Activated CD8-positive, alpha-beta T cell treated with anti-CD3 and anti-CD28 coated beads for 36 hours (primary cell): ENCODE results near the gene SERAC1. TPM values are rescaled to one million over a fixed set of nuclear protein-coding genes. Genes with fewer than 3 reads are reported as not detected.
"Not testable (repeated sequence)": the region's sequence is repeated elsewhere in the genome, so short reads cannot be mapped to it uniquely, and the experiment has no call there.

ENCODE experiments used
- ATAC-seq: fragments of 200-7000 bp; cut with Tn5 transposase; one replicate; pipeline ENCODE4 v1.10.0; 2021; ENCODE audit warnings: mild to moderate bottlenecking, moderate library complexity
- CTCF ChIA-PET: fragments of 350-600 bp; sonication (Branson Sonifier 250); formaldehyde crosslinking; loops from one replicate; lab custom pipeline; 2021; ENCODE audit warnings: antibody characterized with exemption; lab: Charles Lee
- POLR2A ChIA-PET: fragments of 350-600 bp; sonication (Branson Sonifier 250); formaldehyde crosslinking; loops from one replicate; lab custom pipeline; 2021; ENCODE audit warnings: antibody characterized with exemption; lab: Charles Lee
- DNase-seq: peaks from one replicate; pipeline ENCODE4 v3.0.0-alpha.2; 2020
- H3K27ac Mint-ChIP-seq: one replicate; pipeline ENCODE4 v1.8.0; 2021; ENCODE audit warnings: mild to moderate bottlenecking, mixed read lengths
- H3K27me3 Mint-ChIP-seq: one replicate; pipeline ENCODE4 v1.8.0; 2021; ENCODE audit warnings: mixed read lengths
- H3K36me3 Mint-ChIP-seq: one replicate; pipeline ENCODE4 v1.8.0; 2021; ENCODE audit warnings: low read depth, mixed read lengths
- H3K4me1 Mint-ChIP-seq: one replicate; pipeline ENCODE4 v1.8.0; 2021; ENCODE audit warnings: low read depth, mixed read lengths
- H3K4me3 Mint-ChIP-seq: one replicate; pipeline ENCODE4 v1.8.0; 2021; ENCODE audit warnings: mild to moderate bottlenecking, moderate library complexity, mixed read lengths
- H3K9me3 Mint-ChIP-seq: one replicate; pipeline ENCODE4 v1.8.0; 2021; ENCODE audit warnings: mixed read lengths
- intact Hi-C: fragments of 100-400 bp; cut with micrococcal nuclease; formaldehyde crosslinking; loops from one replicate; pipeline ENCODE4 v1.10.0; 2022
- total RNA-seq, 2 experiments: library from RNA; stranded (reverse); gene quantifications; one replicate each; pipeline ENCODE4 v1.2.3, GENCODE V29; 2021
- TF ChIP-seq, protein P1 (sequence below): fragments of 200-600 bp; IDR thresholded peaks from one replicate; pipeline ENCODE4 v1.8.0; 2022; ENCODE audit warnings: antibody characterized with exemption, mild to moderate bottlenecking

The SERAC1 gene
- total RNA-seq, 2 experiments from 2014 or later = 4.2 to 5.4 TPM

DNA sequence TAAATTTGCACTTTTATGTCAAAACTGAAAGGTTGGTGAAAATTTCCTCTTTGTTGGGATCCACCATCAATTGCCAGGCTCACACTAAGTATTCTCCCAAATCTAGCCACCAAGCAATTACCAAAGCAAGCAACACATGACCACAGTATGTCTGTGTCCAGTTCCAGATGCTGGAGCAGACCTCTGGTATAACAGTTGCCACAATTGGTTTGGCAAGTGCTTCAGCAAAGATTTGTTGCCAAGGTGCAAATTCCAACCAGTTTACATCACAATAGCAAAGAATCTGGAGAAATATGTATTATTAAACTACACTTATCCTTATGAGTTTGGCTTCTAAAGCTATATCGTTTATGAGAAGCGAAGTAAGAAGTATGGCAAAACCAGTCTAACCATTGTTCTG lies 6.5 kb upstream of the SERAC1 start:
- TF ChIP-seq, protein P1, sequence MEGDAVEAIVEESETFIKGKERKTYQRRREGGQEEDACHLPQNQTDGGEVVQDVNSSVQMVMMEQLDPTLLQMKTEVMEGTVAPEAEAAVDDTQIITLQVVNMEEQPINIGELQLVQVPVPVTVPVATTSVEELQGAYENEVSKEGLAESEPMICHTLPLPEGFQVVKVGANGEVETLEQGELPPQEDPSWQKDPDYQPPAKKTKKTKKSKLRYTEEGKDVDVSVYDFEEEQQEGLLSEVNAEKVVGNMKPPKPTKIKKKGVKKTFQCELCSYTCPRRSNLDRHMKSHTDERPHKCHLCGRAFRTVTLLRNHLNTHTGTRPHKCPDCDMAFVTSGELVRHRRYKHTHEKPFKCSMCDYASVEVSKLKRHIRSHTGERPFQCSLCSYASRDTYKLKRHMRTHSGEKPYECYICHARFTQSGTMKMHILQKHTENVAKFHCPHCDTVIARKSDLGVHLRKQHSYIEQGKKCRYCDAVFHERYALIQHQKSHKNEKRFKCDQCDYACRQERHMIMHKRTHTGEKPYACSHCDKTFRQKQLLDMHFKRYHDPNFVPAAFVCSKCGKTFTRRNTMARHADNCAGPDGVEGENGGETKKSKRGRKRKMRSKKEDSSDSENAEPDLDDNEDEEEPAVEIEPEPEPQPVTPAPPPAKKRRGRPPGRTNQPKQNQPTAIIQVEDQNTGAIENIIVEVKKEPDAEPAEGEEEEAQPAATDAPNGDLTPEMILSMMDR = no peak
- Mint-ChIP-seq H3K4me3 (no peak overlapping the region), H3K27ac (no peak overlapping the region), H3K36me3 (peaks cover 36% of the 10 kb centered on the region), H3K27me3 (no peaks in the 10 kb centered on the region), H3K4me1 (peaks cover 17% of the 10 kb centered on the region), H3K9me3 (peaks cover 1% of the 10 kb centered on the region)
- no peak for DNase-seq
- ChIA-PET POLR2A (no interaction called here), CTCF (no interaction called here)
- no peak for ATAC-seq
- intact Hi-C loops = no loop called here

DNA sequence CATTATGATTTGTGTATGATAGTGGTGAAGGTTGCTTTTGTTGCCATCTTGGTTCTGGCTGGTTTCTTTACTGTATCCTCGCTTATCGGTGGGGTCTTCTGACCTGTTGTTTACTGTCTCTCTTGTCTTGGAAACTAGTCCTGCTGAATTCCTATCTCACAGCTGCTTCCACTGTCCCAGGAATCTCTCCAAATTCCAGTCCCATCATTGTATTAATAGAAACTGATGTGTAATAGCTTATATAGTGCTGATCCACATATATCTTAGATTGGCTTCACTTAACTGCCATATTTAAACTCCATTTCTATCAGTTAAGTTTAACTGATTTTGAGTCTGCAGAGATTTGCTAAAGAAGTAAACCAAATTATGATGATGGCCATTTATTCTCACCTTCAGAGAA lies 6.0 kb upstream of the SERAC1 start:
- peaks cover 15% of the 10 kb centered on the region for H3K4me1 Mint-ChIP-seq
- ATAC-seq (no peak), DNase-seq (no peak)
- intact Hi-C loops = no loop called here
- H3K36me3 Mint-ChIP-seq = peaks cover 31% of the 10 kb centered on the region
- no peaks in the 10 kb centered on the region for H3K27me3 Mint-ChIP-seq
- no peak overlapping the region for H3K4me3 Mint-ChIP-seq
- CTCF ChIA-PET = no interaction called here
- POLR2A ChIA-PET = no interaction called here
- H3K9me3 Mint-ChIP-seq = peaks cover 1% of the 10 kb centered on the region
- TF ChIP-seq, protein P1 = no peak
- H3K27ac Mint-ChIP-seq = no peak overlapping the region

DNA sequence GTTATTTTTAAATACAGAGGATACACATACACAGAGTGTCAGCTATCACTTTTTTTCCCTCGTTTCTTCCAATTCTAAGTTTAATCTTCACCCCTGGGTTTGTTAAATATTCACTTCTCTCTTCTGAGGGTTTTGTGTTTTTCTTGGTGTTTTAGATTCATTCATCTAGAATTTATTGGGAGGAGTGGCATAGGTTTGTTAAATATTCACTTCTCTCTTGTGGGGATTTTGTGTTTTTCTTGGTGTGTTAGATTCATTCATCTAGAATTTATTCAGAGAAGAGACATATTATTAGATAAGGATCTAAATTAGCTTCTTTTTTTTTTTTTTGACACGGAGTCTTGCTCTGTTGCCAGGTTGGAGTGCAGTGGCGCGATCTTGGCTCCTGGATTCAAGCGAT lies 3.9 kb upstream of the SERAC1 start:
- no peak for ATAC-seq
- TF ChIP-seq, protein P1 = no peak
- Mint-ChIP-seq H3K4me3 (no peak overlapping the region), H3K27me3 (no peaks in the 10 kb centered on the region), H3K9me3 (no peaks in the 10 kb centered on the region), H3K36me3 (peaks cover 16% of the 10 kb centered on the region), H3K27ac (no peak overlapping the region), H3K4me1 (peaks cover 8% of the 10 kb centered on the region)
- intact Hi-C loops = no loop called here
- no peak for DNase-seq
- CTCF ChIA-PET = no interaction called here
- POLR2A ChIA-PET = no interaction called here

DNA sequence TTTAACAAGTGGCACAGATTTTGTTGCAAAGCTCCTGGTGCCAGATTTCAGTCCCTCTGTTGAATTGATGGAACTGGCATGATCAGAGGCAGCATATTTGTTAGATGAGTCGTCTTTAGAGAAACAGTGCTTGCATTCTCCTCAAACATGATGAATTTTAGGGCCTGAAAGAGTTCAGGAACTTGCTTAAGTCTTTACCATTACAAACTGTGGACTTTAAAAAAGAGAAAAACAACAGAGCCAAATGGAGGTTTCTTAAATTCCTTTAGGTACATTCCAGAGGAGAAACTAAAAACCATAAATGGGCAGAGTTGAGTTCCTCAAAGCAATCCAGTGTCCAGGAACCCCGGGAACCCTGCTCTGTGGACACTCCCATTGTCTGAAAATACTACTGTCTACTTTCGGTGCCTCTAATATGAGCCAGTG lies 2.6 kb upstream of the SERAC1 start:
- TF ChIP-seq, protein P1 = no peak
- ChIA-PET CTCF (no interaction called here), POLR2A (no interaction called here)
- DNase-seq (no peak), ATAC-seq (no peak)
- Mint-ChIP-seq H3K4me3 (no peak overlapping the region), H3K36me3 (peaks cover 19% of the 10 kb centered on the region), H3K27ac (no peak overlapping the region), H3K9me3 (no peaks in the 10 kb centered on the region), H3K4me1 (peaks cover 13% of the 10 kb centered on the region), H3K27me3 (no peaks in the 10 kb centered on the region)
- intact Hi-C loops = no loop called here

DNA sequence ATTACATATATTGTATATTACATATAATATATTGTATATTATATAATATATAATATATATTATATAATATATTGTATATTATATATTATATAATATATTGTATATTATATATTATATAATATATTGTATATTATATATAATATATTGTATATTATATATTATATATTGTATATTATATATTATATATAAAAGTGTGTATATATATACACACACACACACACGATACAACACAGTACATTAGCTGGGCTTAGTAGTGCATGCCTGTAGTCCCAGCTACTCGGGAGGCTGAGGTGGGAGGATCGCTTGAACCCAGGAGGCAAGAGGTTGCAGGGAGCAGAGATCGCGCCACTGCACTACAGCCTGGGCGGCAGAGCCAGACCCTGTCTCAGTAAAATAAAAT lies 1.6 kb upstream of the SERAC1 start:
- CTCF ChIA-PET, H3K27me3 Mint-ChIP-seq, intact Hi-C loops, ATAC-seq, POLR2A ChIA-PET, H3K9me3 Mint-ChIP-seq, DNase-seq, H3K4me3 Mint-ChIP-seq, H3K27ac Mint-ChIP-seq: not testable (repeated sequence)
- Mint-ChIP-seq H3K4me1 (peaks cover 21% of the 10 kb centered on the region), H3K36me3 (peaks cover 19% of the 10 kb centered on the region)
